HPDE6-E6E7 (cell line): ENCODE data around the gene BBX.
"Not testable (repeated sequence)": the region's sequence is repeated elsewhere in the genome, so short reads cannot be mapped to it uniquely, and the experiment has no call there.

Experiments used
- DNase-seq: peaks from one replicate; pipeline ENCODE4 v3.0.0; 2011; ENCODE audit warnings: missing footprints; ENCODE audit errors: extremely low spot score

The BBX gene

GRCh38 chr3:107682580-107682979 is 159.8 kb downstream of the BBX start:
- DNase-seq = no peak

- no peak for DNase-seq
Observed at GRCh38 chr3:107683447-107683846, 160.7 kb downstream of the BBX start.

GRCh38 chr3:107684431-107684925 is 161.7 kb downstream of the BBX start:
- no peak for DNase-seq

DNA sequence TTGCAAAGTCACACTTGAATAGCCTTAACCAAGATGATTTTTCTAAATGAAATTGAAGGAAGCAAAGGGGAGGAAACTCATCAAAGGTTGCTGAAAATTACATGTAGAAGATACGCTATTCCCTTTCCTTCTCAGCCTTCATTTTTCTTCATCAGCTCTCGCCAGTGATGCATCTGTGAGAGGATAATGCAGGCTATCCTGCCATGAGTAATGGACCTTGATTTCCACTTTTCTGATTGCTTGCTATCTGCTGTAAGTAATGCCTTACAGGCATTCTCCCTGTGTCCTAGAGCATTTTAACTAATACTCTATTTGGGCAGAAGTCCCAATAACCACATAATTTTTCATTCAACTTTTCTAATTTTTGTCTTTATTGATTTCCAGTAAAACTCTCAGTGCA is 162.6 kb downstream of the BBX start:
- no peak for DNase-seq

DNA sequence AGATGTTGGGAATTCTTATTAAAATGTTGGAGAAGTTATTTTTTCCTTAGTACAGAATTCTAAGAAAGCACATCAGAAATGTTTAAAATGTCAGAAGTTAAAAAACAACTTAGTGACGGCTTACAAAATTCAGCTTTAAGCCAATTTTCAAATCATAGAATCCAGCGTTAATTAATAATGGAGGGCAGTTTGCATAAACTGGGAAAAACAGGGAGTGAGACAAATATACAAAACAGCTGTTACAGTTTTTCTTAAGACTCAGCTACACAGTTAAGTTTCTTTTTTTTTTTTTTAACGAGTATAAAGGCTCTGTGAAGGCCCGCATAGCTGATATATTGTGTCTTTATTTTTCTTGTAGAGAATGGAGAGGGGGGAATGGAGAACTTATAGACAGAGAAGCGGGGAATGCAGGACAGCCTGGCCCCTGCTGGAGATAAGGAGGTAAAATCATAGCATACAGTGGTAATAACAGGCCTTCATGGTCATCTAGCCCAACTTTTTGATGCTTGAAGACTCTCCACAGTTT is 164.4 kb downstream of the BBX start:
- no peak for DNase-seq

GRCh38 chr3:107689355-107689754 is 166.6 kb downstream of the BBX start:
- DNase-seq = peak; percentile 15

DNA sequence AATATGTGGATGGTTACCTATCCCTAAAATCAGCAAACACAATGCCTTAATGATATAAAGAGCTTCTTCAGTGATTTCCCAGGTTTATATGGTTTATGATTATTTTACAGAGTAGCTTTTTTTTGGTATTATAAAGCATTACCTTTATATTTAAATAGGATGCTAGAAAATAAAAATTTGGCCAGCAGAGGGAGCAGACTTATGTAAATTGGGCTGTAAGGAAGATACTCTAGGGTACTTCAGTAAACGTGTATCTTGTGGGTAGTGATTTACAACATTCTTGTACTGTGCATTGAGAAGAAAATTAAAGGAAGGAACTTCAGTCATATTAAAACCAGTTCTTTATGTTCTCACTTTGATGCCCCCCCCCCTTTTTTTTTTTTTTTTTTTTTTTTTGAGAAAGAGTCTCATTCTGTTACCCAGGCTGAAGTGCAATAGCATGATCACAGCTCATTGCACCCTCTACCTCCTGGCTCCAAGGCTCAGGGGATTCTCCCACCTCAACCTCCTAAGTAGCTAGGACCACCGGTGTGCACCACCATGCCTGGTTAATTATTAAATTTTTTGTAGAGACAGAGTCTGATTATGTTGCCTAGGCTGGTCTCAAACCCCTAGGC is 167.9 kb downstream of the BBX start:
- DNase-seq = no peak

GRCh38 chr3:107691984-107692383 is 169.2 kb downstream of the BBX start:
- not testable (repeated sequence) for DNase-seq

GRCh38 chr3:107697348-107697747 is 174.6 kb downstream of the BBX start:
- DNase-seq = not testable (repeated sequence)

DNA sequence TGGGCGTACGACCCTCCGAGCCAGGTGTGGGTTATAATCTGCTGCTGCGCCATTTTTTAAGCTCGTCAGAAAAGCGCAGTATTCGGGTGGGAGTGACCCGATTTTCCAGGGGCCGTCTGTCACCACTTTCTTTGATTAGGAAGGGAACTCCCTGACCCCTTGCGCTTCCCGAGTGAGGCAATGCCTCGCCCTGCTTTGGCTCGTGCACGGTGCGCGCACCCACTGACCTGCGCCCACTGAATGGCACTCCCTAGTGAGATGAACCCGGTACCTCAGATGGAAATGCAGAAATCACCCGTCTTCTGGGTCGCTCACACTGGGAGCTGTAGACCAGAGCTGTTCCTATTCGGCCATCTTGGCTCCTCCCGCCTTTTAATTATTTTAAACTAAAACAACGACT is 175.1 kb downstream of the BBX start:
- not testable (repeated sequence) for DNase-seq

- DNase-seq = peak; percentile 59
Observed at GRCh38 chr3:107699682-107700081, 176.9 kb downstream of the BBX start.

DNA sequence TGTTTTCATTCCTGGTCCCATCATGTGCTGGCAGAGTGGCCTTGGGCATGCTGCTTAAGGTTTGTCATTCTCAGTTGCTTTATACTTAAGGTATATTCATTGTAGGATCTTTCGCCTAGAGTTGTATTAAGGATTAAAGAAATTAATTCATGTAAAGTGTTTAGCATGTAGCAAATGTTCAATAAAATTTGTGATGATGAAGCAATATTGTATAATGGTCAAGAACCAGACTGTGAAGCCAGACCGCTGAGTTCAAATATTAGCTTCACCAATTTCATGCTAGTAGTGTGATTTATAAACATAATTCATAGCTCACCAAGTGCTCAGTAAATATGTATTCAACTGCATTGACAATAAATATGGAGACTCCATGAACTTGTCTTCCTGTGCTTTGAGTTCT is 178.5 kb downstream of the BBX start:
- no peak for DNase-seq

DNA sequence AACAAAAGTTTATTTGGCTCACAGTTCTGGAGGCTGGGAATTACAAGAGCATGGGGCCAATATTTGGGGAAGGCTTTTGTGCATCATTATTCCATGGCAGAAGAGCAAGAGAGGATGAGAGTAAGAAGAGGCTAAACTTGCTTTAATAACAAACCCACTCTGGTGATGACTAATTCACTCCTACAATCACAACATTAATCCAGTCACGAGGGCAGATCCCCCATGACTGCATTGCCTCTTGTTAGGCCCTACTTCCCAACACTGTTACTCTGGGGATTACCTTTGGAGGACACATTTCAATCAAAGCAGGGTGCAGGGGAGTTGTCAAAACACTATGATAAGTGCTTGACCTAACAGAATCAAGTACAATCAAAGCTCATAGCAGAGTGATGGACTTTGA is 181.7 kb downstream of the BBX start:
- DNase-seq = no peak

DNA sequence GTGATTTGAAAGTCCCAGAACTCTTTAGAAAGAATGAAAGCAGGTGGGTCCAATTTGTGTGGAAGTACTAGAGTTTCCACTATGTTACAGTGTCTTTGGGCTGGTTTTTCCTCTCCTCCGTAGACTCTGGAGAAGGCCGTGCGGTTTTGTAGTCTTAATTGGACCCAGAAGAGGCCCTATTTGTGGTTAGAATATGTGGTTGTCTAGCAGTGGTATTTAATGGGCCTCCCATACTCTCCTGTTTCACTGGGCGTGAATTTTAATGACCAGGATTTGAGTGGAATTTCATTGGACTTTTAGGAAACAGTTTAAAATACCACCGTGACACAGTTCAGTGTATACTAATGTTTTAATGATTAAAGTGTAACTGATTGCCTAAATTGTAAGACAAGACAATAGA is 182.3 kb downstream of the BBX start:
- DNase-seq = no peak

DNA sequence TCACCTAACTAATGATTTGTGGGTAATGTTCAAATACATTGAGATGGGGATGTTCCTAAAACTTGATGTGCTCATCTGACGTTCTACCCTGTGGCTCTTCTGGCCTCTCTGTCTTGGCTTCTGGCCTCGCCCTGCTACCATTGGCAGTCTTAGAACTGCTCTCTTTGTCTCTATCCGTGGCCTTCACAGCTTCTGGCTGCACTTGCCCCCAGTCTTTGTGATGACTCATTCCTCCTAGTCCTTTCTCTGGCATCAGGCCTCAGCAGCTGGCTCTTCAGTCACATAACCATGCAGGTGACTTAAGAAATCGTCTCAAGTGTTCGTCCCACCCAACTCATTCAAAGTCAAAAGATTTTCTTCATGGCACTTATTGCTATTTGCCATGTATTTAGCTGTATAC is 188.1 kb downstream of the BBX start:
- DNase-seq = no peak

GRCh38 chr3:107716734-107717133 is 194.0 kb downstream of the BBX start:
- no peak for DNase-seq

GRCh38 chr3:107718547-107718946 is 195.8 kb downstream of the BBX start:
- no peak for DNase-seq

DNA sequence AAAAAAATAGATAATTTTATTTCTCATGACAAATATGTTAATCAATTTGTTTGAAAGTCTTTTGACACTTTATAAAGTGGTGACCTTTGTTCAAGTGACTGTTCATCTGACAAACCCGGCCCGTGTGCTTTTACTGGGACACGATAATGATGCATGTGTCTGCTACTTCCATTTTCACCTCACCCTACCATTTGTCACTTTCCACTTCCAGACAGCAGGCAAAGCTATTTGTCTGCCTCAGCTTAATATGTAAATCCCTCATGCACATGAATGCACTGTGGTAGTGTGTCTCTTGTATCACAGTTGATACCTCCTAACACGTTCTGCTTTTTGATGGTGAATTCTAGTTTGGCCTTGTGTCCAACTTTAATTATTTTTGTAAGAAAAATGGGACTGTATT is 204.3 kb downstream of the BBX start:
- no peak for DNase-seq

DNA sequence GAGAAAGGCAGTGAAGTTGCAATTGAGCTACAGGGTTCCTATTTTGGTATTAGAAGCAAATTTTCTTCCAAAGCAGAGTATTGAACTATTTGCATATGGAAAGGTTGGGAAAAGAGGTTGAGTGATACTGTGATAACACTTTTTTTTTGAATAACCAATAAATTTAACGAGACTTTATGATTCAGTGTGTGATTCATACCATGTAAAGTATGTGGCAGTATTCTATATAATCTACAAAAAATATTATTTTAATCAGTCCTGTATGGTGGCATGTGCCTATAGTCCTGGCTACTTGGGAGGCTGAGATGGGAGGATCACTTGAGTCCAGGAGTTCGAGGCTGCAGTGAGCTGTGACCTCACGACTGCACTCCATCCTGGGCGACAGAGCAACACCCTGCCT is 206.9 kb downstream of the BBX start:
- DNase-seq = no peak

- no peak for DNase-seq
Observed at GRCh38 chr3:107734317-107734716, 211.6 kb downstream of the BBX start.

DNA sequence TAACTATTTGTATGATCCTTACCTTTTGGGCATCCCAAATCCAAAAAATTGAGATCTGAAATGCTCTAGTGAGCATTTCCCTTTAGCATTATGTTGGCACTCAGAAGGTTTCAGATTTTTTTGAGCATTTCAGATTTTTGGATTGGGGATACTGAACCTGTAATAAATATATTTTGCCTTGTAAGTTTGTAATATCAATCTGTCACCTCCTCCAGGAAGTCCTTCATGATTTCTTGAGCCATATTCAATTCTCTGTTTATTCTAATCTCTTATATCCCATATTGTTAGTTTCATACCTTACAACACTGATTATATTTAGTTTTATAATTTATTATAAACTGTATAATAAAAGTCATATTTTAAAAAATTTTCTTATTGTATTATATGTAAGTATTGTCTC is 215.2 kb downstream of the BBX start:
- no peak for DNase-seq

DNA sequence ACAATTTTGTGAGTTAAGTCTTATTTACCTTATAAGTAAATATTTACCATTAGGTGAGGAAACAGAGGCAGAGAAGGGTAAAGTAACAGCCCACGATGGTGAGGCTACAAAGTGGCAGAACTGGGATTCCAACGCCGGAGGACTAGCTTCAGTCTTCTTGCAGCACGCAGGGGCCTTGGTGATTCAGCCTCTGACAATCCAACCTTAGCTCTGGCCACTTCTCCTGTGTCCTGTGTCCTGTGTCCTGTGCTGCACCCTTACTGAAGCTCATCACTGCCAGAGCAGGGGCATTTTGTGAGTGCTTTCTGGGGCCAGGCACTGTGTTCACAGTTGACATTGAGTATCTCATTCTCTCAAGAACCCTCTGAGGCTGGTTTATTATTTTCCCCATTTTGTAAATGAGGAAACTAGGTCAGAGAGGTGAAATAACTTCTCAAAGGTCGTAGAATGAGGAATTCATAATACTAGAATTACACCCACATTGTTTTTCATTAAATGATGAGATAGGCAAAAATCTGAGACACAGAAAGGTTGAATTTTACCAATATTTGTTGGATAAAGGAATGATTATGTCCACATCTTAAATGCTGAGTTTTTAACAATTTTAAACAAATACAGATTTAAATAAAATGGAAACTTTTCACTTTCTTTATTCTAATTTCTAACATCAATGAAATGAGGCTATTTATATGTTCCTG is 215.9 kb downstream of the BBX start:
- no peak for DNase-seq

GRCh38 chr3:107739227-107739626 is 216.5 kb downstream of the BBX start:
- no peak for DNase-seq
